ENCODE measurements around the gene LASP1.

The LASP1 gene, protein sequence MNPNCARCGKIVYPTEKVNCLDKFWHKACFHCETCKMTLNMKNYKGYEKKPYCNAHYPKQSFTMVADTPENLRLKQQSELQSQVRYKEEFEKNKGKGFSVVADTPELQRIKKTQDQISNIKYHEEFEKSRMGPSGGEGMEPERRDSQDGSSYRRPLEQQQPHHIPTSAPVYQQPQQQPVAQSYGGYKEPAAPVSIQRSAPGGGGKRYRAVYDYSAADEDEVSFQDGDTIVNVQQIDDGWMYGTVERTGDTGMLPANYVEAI
- long read RNA-seq, full-length matches to known transcripts: 111 of 145 reads
- long read RNA-seq, partial matches to known transcripts: 26 of 145 reads
- long read RNA-seq, other reads (novel, unspliced or antisense): 8 of 145 reads

DNA sequence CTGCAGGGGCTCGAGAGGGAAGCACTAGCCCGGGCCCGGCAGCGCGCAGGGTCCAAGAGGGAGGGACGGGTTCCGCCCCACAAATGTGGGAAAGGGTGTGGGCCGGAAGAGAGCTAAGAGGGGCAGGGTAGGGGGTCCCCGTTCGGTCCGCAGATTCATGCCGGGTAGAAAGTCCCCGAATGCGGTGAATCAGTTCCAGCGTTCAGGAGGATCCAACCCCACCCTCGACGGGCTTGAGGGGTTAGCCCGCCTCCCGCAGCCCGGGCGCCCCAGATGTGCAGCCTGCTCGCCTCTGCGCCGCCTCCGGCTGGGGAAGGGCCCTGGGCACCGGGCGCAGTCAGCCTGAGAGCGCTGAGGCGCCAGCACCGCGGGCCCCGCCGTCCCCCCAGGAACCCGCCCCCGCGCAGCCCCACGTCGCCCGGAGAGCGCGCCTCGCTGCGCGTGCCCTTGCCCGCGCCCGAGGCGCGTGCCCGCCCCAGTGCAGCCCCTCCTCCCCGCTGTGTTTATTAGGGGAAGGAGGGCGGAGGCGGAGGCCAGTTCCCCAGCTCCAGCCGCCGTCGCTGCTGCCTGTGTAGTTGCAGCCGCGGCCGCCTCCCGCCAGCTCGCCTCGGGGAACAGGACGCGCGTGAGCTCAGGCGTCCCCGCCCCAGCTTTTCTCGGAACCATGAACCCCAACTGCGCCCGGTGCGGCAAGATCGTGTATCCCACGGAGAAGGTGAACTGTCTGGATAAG lies at the start of gene LASP1:
TSS of gene LASP1 (plus strand) at position 533 of the 733 bp plus-strand sequence. CDS start at position 665, 132 bp downstream.
- Histone ChIP-seq H3K4me3 (replicated peaks; ENCODE audit: insufficient read depth, low read length) (peak within 1 kb of the TSS; percentile 94), H3K27me3 (ENCODE audit: insufficient read depth, poor library complexity, severe bottlenecking) (no peaks in the 10 kb centered on the region), H3K27ac (replicated peaks) (peak within 1 kb of the TSS; percentile 89)
- peak; percentile 81 to 88 for DNase-seq (ENCODE audit: low read depth in 1 of 2, low spot score in 1 of 2)
- TF ChIP-seq, protein P1, sequence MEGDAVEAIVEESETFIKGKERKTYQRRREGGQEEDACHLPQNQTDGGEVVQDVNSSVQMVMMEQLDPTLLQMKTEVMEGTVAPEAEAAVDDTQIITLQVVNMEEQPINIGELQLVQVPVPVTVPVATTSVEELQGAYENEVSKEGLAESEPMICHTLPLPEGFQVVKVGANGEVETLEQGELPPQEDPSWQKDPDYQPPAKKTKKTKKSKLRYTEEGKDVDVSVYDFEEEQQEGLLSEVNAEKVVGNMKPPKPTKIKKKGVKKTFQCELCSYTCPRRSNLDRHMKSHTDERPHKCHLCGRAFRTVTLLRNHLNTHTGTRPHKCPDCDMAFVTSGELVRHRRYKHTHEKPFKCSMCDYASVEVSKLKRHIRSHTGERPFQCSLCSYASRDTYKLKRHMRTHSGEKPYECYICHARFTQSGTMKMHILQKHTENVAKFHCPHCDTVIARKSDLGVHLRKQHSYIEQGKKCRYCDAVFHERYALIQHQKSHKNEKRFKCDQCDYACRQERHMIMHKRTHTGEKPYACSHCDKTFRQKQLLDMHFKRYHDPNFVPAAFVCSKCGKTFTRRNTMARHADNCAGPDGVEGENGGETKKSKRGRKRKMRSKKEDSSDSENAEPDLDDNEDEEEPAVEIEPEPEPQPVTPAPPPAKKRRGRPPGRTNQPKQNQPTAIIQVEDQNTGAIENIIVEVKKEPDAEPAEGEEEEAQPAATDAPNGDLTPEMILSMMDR (IDR thresholded peaks at IDR 0.05; ENCODE audit: insufficient read depth, low read length): no peak
- TF ChIP-seq, protein P2, sequence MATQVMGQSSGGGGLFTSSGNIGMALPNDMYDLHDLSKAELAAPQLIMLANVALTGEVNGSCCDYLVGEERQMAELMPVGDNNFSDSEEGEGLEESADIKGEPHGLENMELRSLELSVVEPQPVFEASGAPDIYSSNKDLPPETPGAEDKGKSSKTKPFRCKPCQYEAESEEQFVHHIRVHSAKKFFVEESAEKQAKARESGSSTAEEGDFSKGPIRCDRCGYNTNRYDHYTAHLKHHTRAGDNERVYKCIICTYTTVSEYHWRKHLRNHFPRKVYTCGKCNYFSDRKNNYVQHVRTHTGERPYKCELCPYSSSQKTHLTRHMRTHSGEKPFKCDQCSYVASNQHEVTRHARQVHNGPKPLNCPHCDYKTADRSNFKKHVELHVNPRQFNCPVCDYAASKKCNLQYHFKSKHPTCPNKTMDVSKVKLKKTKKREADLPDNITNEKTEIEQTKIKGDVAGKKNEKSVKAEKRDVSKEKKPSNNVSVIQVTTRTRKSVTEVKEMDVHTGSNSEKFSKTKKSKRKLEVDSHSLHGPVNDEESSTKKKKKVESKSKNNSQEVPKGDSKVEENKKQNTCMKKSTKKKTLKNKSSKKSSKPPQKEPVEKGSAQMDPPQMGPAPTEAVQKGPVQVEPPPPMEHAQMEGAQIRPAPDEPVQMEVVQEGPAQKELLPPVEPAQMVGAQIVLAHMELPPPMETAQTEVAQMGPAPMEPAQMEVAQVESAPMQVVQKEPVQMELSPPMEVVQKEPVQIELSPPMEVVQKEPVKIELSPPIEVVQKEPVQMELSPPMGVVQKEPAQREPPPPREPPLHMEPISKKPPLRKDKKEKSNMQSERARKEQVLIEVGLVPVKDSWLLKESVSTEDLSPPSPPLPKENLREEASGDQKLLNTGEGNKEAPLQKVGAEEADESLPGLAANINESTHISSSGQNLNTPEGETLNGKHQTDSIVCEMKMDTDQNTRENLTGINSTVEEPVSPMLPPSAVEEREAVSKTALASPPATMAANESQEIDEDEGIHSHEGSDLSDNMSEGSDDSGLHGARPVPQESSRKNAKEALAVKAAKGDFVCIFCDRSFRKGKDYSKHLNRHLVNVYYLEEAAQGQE (IDR thresholded peaks at IDR 0.05; ENCODE audit: insufficient replicate concordance, low read depth): no peak
- TF ChIP-seq POLR2AphosphoS5 (IDR thresholded peaks at IDR 0.05; ENCODE audit: low read depth) (peak; percentile 75; the same call in 1 of the 2 replicates), SPI1 (IDR thresholded peaks at IDR 0.05; ENCODE audit: borderline replicate concordance, low read depth) (no peak), GABPA (IDR thresholded peaks at IDR 0.05; ENCODE audit: low read depth) (no peak)

DNA sequence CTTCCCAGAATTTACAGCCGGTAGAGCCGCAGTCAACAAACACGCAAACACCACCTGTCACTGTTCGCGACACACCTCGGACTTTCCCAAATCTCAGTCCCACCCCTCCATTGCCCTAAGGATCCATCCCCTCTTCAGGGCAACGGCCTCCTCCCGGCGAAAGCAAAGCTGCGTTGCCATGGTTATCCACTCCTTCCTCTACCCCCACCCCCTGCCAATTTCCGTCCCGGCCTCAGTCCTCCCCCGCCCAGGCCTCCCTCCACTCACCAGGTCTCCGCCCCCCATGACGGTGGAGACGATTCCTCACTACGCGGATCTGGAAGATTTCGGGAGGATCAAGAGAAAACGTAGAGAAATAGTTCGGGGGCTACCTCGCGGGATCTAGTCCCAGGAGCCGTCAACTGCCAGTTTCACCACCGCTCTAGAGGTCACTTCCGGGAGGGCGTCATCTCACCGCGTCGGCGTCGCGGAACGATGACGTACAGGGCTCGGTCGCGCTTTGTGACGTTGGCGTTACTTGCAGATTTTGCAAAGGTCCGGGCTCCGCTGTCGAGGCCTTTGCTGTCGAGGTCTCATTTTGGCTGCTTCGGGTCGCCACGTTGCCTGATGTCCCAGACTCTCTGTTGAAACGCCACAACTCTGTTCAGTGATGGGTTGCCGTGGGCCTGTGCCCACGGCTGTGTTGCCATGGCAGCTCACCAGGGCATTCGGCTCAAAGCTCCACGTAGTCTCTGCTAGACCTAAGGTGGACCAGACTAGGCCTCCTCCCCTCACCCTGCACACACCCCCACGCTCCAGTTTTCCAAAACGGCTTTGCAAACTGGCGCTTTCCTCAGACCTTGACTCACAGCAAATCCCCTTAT lies 44.7 kb upstream of the LASP1 start, which contains the start of gene CWC25:
TSS of gene CWC25 (minus strand) at position 423 of the 863 bp plus-strand sequence. CDS start at position 285, 138 bp downstream.
- DNase-seq (ENCODE audit: low read depth in 1 of 2, low spot score in 1 of 2): peak; percentile 94 to 97
- Histone ChIP-seq H3K27ac (replicated peaks) (peak within 1 kb of the TSS; percentile 98), H3K27me3 (ENCODE audit: insufficient read depth, poor library complexity, severe bottlenecking) (no peaks in the 10 kb centered on the region), H3K4me3 (replicated peaks; ENCODE audit: insufficient read depth, low read length) (peak within 1 kb of the TSS; percentile 93)
- TF ChIP-seq, protein P2 (IDR thresholded peaks at IDR 0.05; ENCODE audit: insufficient replicate concordance, low read depth): no peak
- TF ChIP-seq POLR2AphosphoS5 (IDR thresholded peaks at IDR 0.05; ENCODE audit: low read depth): peak; percentile 96
- peak; percentile 86 for TF ChIP-seq GABPA (IDR thresholded peaks at IDR 0.05; ENCODE audit: low read depth)
- no peak for TF ChIP-seq SPI1 (IDR thresholded peaks at IDR 0.05; ENCODE audit: borderline replicate concordance, low read depth)
- TF ChIP-seq, protein P1 (IDR thresholded peaks at IDR 0.05; ENCODE audit: insufficient read depth, low read length): no peak

DNA sequence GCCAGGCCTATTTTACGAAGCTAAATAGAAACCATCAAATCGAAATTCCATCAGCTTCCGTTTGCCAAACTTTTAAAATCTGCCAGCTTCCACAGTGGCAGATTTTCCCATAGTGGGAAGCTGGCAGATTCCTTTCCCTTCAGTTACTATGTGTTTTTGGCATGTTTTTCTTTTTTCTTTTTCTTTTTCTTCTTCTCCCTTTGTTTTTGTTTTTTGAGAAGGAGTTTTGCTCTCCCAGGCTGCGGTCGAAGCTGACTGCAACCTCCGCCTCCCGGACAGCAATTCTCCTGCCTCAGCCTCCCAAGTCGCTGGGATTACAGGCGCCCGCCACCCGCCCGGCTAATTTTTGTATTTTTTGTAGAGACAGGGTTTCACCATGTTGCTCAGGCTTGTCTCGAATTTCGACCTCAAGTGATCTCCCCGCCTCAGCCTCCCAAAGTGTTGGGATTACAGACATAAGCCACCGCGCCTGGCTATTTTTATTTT lies 44.1 kb upstream of the LASP1 start:
- no peak for DNase-seq (ENCODE audit: low read depth in 1 of 2, low spot score in 1 of 2)
- H3K4me3 ChIP-seq (replicated peaks; ENCODE audit: insufficient read depth, low read length): peak overlapping the region; percentile 93
- TF ChIP-seq, protein P2 (IDR thresholded peaks at IDR 0.05; ENCODE audit: insufficient replicate concordance, low read depth): no peak
- TF ChIP-seq GABPA (IDR thresholded peaks at IDR 0.05; ENCODE audit: low read depth) (no peak), SPI1 (IDR thresholded peaks at IDR 0.05; ENCODE audit: borderline replicate concordance, low read depth) (no peak), POLR2AphosphoS5 (IDR thresholded peaks at IDR 0.05; ENCODE audit: low read depth) (no peak)
- TF ChIP-seq, protein P1 (IDR thresholded peaks at IDR 0.05; ENCODE audit: insufficient read depth, low read length): no peak
- H3K27ac ChIP-seq (replicated peaks): peak overlapping the region; percentile 98
- no peaks in the 10 kb centered on the region for H3K27me3 ChIP-seq (ENCODE audit: insufficient read depth, poor library complexity, severe bottlenecking)
